ENCODE results near the gene PLXNB1. TPM values are rescaled to one million over a fixed set of nuclear protein-coding genes. Genes with fewer than 3 reads are reported as not detected.

The PLXNB1 gene
- total RNA-seq, 1 experiment from 2014 or later, result 97.7 TPM

- peaks cover 7% of the 10 kb centered on the region; the same call in 1 of the 2 replicates for H3K4me1 ChIP-seq (replicated peaks; ENCODE audit: insufficient read depth)
- ChIA-PET POLR2A (ENCODE audit: unreplicated experiment) (interaction anchor here (0.7 kb wide), 1 partner anchor 129 kb away, joined by 6 read pairs; no protein-coding TSS in a partner anchor), CTCF (interaction anchor here (0.7 to 4.4 kb wide), 2 partner anchors 38 to 124 kb away, joined by 3 to 126 read pairs; no protein-coding TSS in a partner anchor)
- H4K20me1 ChIP-seq (ENCODE audit: insufficient read depth), result no peaks in the 10 kb centered on the region
- H3K4me2 ChIP-seq, result no peak overlapping the region
- no peak overlapping the region for H3K27ac ChIP-seq
- no peaks in the 10 kb centered on the region for H3K27me3 ChIP-seq (ENCODE audit: insufficient read depth, low read depth)
- BruUV-seq (replicated peaks), result no TSS peak
- H3K36me3 ChIP-seq (ENCODE audit: low read depth), result no peaks in the 10 kb centered on the region
- H3K9me2 ChIP-seq (ENCODE audit: insufficient read depth), result no peaks in the 10 kb centered on the region
- intact Hi-C loops (cut with micrococcal nuclease; ENCODE audit: unreplicated experiment), result no loop called here
- no peaks in the 10 kb centered on the region; the same call in 1 of the 2 replicates for H3F3A ChIP-seq (ENCODE audit: insufficient read depth, low read depth)
- no peaks in the 10 kb centered on the region for H3K9me3 ChIP-seq (ENCODE audit: insufficient read depth, low read depth)
- no peak overlapping the region for H3K4me3 ChIP-seq
- H3K79me2 ChIP-seq (ENCODE audit: low read depth), result no peaks in the 10 kb centered on the region
- TF ChIP-seq CTCF (conservative IDR thresholded peaks at IDR 0.05) (no peak), EZH2 (IDR thresholded peaks at IDR 0.05; ENCODE audit: low read depth) (no peak)
- no peak for DNase-seq
- no peak overlapping the region for H2AFZ ChIP-seq
Measured at GRCh38 chr3:48397767-48398681, 31.9 kb downstream of the PLXNB1 start.

GRCh38 chr3:48395714-48396113 is 34.2 kb downstream of the PLXNB1 start:
- no TSS peak for BruUV-seq (replicated peaks)

GRCh38 chr3:48394391-48394790 is 35.5 kb downstream of the PLXNB1 start:
- POLR2A ChIA-PET (ENCODE audit: unreplicated experiment), result interaction anchor here (0.6 kb wide), 1 partner anchor 45 kb away, joined by 11 read pairs; no protein-coding TSS in a partner anchor
- Histone ChIP-seq H3K27me3 (ENCODE audit: insufficient read depth, low read depth) (no peaks in the 10 kb centered on the region), H3K4me2 (no peak overlapping the region), H2AFZ (no peak overlapping the region), H3F3A (ENCODE audit: insufficient read depth, low read depth) (no peaks in the 10 kb centered on the region), H4K20me1 (ENCODE audit: insufficient read depth) (no peaks in the 10 kb centered on the region), H3K27ac (no peak overlapping the region), H3K9me3 (ENCODE audit: insufficient read depth, low read depth) (no peaks in the 10 kb centered on the region), H3K36me3 (ENCODE audit: low read depth) (no peaks in the 10 kb centered on the region), H3K9me2 (ENCODE audit: insufficient read depth) (no peaks in the 10 kb centered on the region), H3K4me1 (replicated peaks; ENCODE audit: insufficient read depth) (no peaks in the 10 kb centered on the region), H3K79me2 (ENCODE audit: low read depth) (no peaks in the 10 kb centered on the region), H3K4me3 (no peak overlapping the region)
- CTCF ChIA-PET, result no interaction called here
- TF ChIP-seq EZH2 (IDR thresholded peaks at IDR 0.05; ENCODE audit: low read depth) (no peak), CTCF (conservative IDR thresholded peaks at IDR 0.05) (no peak)
- DNase-seq, result no peak
- intact Hi-C loops (cut with micrococcal nuclease; ENCODE audit: unreplicated experiment), result no loop called here
- no TSS peak for BruUV-seq (replicated peaks)

More at GRCh38 chr3:48395714-48396113, 34.2 kb downstream of the PLXNB1 start:
- no peak for TF ChIP-seq EZH2 (IDR thresholded peaks at IDR 0.05; ENCODE audit: low read depth)
- no peak for TF ChIP-seq CTCF (conservative IDR thresholded peaks at IDR 0.05)
- Histone ChIP-seq H3K4me2 (no peak overlapping the region), H3K4me3 (no peak overlapping the region), H2AFZ (no peak overlapping the region), H4K20me1 (ENCODE audit: insufficient read depth) (no peaks in the 10 kb centered on the region), H3K36me3 (ENCODE audit: low read depth) (no peaks in the 10 kb centered on the region), H3K4me1 (replicated peaks; ENCODE audit: insufficient read depth) (no peaks in the 10 kb centered on the region), H3K27me3 (ENCODE audit: insufficient read depth, low read depth) (no peaks in the 10 kb centered on the region), H3K79me2 (ENCODE audit: low read depth) (no peaks in the 10 kb centered on the region), H3K9me3 (ENCODE audit: insufficient read depth, low read depth) (no peaks in the 10 kb centered on the region), H3K27ac (no peak overlapping the region), H3F3A (ENCODE audit: insufficient read depth, low read depth) (no peaks in the 10 kb centered on the region), H3K9me2 (ENCODE audit: insufficient read depth) (no peaks in the 10 kb centered on the region)
- ChIA-PET CTCF (interaction anchor here (1.0 kb wide), 1 partner anchor 41 kb away, joined by 3 read pairs; no protein-coding TSS in a partner anchor), POLR2A (ENCODE audit: unreplicated experiment) (no interaction called here)
- intact Hi-C loops (cut with micrococcal nuclease; ENCODE audit: unreplicated experiment), result no loop called here
- DNase-seq, result no peak

Measured in PC-9 (cell line).